HG02970 (cell line): ENCODE results near the gene MRPL20.
"Not testable (repeated sequence)": the region's sequence is repeated elsewhere in the genome, so short reads cannot be mapped to it uniquely, and the experiment has no call there.

Experiments
- ATAC-seq: cut with Tn5 transposase; IDR thresholded peaks from one replicate; pipeline ENCODE4 v1.9.1; 2021; ENCODE audit warnings: mild to moderate bottlenecking, moderate library complexity, moderate number of reproducible peaks; ENCODE audit not compliant: unreplicated experiment, low FRiP score

MRPL20 gene

GRCh38 chr1:1411626-1412025 is 4.5 kb upstream of the MRPL20 start:
- no peak for ATAC-seq

GRCh38 chr1:1410238-1410637 is 3.1 kb upstream of the MRPL20 start:
- not testable (repeated sequence) for ATAC-seq

- ATAC-seq, result no peak
Observed at GRCh38 chr1:1407636-1408318, 684 bp upstream of the MRPL20 start.

GRCh38 chr1:1406101-1406820 is 832 bp downstream of the MRPL20 start:
- ATAC-seq, result no peak

- ATAC-seq, result no peak
Observed at GRCh38 chr1:1403653-1404052, 3.4 kb downstream of the MRPL20 start.

- not testable (repeated sequence) for ATAC-seq
Observed at GRCh38 chr1:1402901-1403392, 4.1 kb downstream of the MRPL20 start.

GRCh38 chr1:1402072-1402900 is 4.8 kb downstream of the MRPL20 start:
- no peak for ATAC-seq

- no peak for ATAC-seq
Observed at GRCh38 chr1:1401457-1402010, 5.6 kb downstream of the MRPL20 start.

GRCh38 chr1:1400576-1401456 is 6.3 kb downstream of the MRPL20 start:
- ATAC-seq, result no peak

GRCh38 chr1:1399872-1400575 is 7.1 kb downstream of the MRPL20 start:
- ATAC-seq, result no peak

GRCh38 chr1:1399187-1399871 is 7.8 kb downstream of the MRPL20 start, which contains the start of gene CCNL2:
TSS of gene CCNL2 (minus strand) at chr1:1399335. CDS start at chr1:1399306, 29 bp downstream.
- ATAC-seq, result peak; percentile 97

GRCh38 chr1:1398677-1399186 is 8.4 kb downstream of the MRPL20 start:
- peak; percentile 6 for ATAC-seq

GRCh38 chr1:1397839-1398523 is 9.1 kb downstream of the MRPL20 start:
- ATAC-seq, result no peak

- no peak for ATAC-seq
Observed at GRCh38 chr1:1395166-1395565, 11.9 kb downstream of the MRPL20 start.

GRCh38 chr1:1394116-1394515 is 13.0 kb downstream of the MRPL20 start:
- no peak for ATAC-seq

- ATAC-seq, result no peak
Observed at GRCh38 chr1:1393428-1393827, 13.7 kb downstream of the MRPL20 start.

- no peak for ATAC-seq
Observed at GRCh38 chr1:1393014-1393413, 14.1 kb downstream of the MRPL20 start.

- no peak for ATAC-seq
Observed at GRCh38 chr1:1391225-1391624, 15.9 kb downstream of the MRPL20 start.
